Upper lobe of left lung (tissue), 4 donors: ENCODE measurements around the gene BLM.

Experiments used
- EP300 ChIP-seq, 4 donors: sonication (generic); formaldehyde crosslinking; IDR thresholded peaks; one replicate each; pipeline ENCODE4 v1.5.1; 2017; ENCODE audit warnings: antibody characterized with exemption in 4 of 4, control low read depth in 2 of 4
- TF ChIP-seq, protein P1 (sequence below), 6 experiments: fragments of 450-650 bp in 4 of 6; fragments of 200-600 bp in 2 of 6; sonication (generic) in 2 of 6; IDR thresholded peaks; one replicate each; pipeline ENCODE4 v1.5.1; 2016 to 2019; ENCODE audit warnings: antibody characterized with exemption in 6 of 6

DNA sequence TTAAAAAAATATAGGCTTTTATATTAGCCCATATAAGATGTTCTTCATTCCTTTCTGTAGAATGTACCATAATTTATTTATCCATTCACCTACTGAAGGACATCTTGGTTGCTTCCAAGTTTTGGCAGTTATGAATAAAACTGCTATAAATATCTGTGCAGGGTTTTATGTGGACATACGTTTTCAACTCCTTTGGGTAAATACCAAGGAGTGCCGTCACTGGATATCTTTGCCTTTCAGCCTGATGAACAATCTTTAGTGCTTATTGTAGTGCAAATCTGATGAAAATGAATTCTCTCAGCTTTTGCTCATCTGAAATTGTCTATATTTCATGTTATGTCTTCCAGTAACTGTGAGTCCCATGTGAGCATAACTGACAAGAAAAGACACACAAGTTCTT is 26.6 kb upstream of the BLM start:
- TF ChIP-seq, protein P1, sequence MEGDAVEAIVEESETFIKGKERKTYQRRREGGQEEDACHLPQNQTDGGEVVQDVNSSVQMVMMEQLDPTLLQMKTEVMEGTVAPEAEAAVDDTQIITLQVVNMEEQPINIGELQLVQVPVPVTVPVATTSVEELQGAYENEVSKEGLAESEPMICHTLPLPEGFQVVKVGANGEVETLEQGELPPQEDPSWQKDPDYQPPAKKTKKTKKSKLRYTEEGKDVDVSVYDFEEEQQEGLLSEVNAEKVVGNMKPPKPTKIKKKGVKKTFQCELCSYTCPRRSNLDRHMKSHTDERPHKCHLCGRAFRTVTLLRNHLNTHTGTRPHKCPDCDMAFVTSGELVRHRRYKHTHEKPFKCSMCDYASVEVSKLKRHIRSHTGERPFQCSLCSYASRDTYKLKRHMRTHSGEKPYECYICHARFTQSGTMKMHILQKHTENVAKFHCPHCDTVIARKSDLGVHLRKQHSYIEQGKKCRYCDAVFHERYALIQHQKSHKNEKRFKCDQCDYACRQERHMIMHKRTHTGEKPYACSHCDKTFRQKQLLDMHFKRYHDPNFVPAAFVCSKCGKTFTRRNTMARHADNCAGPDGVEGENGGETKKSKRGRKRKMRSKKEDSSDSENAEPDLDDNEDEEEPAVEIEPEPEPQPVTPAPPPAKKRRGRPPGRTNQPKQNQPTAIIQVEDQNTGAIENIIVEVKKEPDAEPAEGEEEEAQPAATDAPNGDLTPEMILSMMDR (IDR thresholded peaks at IDR 0.05): no peak
- no peak for TF ChIP-seq EP300 (IDR thresholded peaks at IDR 0.05)
